NCI-H1436 (cell line): ENCODE data around the gene DENND2D.
A peak's percentile ranks its signal among the peaks of the same experiment; 100 is the strongest.

ENCODE experiments used
- DNase-seq: peaks from one replicate; lab custom pipeline; 2025; lab: John Stamatoyannopoulos, UW

DENND2D gene

GRCh38 chr1:111199881-111200801 is at the start of gene DENND2D:
DENND2D (minus strand) TSS chr1:111200646; CDS start chr1:111200459, 187 bp downstream.
- DNase-seq = no peak

- DNase-seq = no peak
Measured at GRCh38 chr1:111249960-111250359, 49.5 kb upstream of the DENND2D start.

GRCh38 chr1:111247125-111247838 is 46.8 kb upstream of the DENND2D start:
- no peak for DNase-seq

GRCh38 chr1:111242805-111243523 is 42.5 kb upstream of the DENND2D start:
- DNase-seq = no peak

- no peak for DNase-seq
Measured at GRCh38 chr1:111241797-111242196, 41.4 kb upstream of the DENND2D start.

- DNase-seq = no peak
Measured at GRCh38 chr1:111238056-111238795, 37.8 kb upstream of the DENND2D start.

- DNase-seq = no peak
Measured at GRCh38 chr1:111236806-111237205, 36.4 kb upstream of the DENND2D start.

- DNase-seq = no peak
Measured at GRCh38 chr1:111236379-111236778, 35.9 kb upstream of the DENND2D start.

- no peak for DNase-seq
Measured at GRCh38 chr1:111234866-111235265, 34.4 kb upstream of the DENND2D start.

- DNase-seq = no peak
Measured at GRCh38 chr1:111234258-111234657, 33.8 kb upstream of the DENND2D start.

- DNase-seq = no peak
Measured at GRCh38 chr1:111232134-111232533, 31.7 kb upstream of the DENND2D start.

GRCh38 chr1:111228748-111229126 is 28.3 kb upstream of the DENND2D start:
- no peak for DNase-seq

- DNase-seq = no peak
Measured at GRCh38 chr1:111227851-111228747, 27.7 kb upstream of the DENND2D start.

- no peak for DNase-seq
Measured at GRCh38 chr1:111227434-111227833, 27.0 kb upstream of the DENND2D start, which contains the start of gene CHI3L2. CHI3L2 (plus strand) TSS chr1:111227713; CDS start chr1:111227730, 17 bp downstream.

GRCh38 chr1:111225717-111226400 is 25.4 kb upstream of the DENND2D start:
- no peak for DNase-seq

- no peak for DNase-seq
Measured at GRCh38 chr1:111225091-111225490, 24.6 kb upstream of the DENND2D start.

- no peak for DNase-seq
Measured at GRCh38 chr1:111223126-111223685, 22.8 kb upstream of the DENND2D start.

GRCh38 chr1:111222308-111223125 is 22.1 kb upstream of the DENND2D start:
- peak; percentile 71 for DNase-seq
